ENCODE results near the gene STX17. TPM values are rescaled to one million over a fixed set of nuclear protein-coding genes. Genes with fewer than 3 reads are reported as not detected.
A peak's percentile ranks its signal among the peaks of the same experiment; 100 is the strongest.
"Not testable (repeated sequence)": the region's sequence is repeated elsewhere in the genome, so short reads cannot be mapped to it uniquely, and the experiment has no call there.

The STX17 gene
- 21.2 and 32.1 TPM in 2 replicates for total RNA-seq (ENCODE audit: low replicate concordance)

DNA sequence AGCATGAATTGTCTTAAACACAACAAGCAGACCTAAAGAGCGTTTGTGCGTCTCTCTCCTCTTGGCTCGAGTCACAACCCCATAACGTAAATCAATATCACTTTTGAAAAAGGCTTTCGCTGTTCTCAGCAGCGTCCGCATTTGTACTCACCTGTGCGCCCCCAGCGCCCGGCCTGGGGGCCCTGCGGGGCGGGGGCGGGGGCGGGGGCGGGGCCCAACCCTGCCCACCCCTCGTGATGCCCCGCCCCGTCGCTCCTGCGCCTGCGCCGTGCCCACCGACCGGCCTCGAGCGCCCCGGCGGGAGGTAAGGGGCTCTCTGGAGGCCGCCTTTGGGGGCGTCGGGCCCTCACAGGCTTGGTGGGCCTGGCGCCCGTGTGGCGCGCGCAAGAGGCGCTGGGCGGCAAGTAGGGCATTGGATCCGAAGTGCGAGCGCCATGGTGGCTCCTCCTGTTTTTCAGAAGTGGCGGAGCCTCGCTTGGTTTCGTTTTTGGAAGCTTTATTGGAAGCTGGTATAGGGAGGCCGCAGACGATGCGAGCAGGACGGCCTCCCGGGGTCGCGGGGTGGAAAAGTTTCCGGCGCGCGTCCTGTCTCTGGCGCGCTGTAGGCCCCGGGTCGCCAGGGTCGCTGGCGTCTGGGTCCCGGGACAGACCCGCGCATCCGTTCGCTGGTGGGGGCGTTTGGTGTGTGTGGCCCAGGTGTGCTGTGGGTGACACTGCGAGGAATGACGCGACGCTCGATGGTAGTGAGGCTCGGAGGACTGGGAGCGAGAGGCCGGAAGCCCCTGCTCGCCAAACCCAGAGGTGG is at the start of gene STX17:
Gene STX17 (plus strand): TSS at position 252 of the 805 bp plus-strand sequence. CDS start 8,586 bp downstream, outside the sequence.
- DNase-seq (ENCODE audit: low read depth): peak; percentile 73
- TF ChIP-seq, protein P1, sequence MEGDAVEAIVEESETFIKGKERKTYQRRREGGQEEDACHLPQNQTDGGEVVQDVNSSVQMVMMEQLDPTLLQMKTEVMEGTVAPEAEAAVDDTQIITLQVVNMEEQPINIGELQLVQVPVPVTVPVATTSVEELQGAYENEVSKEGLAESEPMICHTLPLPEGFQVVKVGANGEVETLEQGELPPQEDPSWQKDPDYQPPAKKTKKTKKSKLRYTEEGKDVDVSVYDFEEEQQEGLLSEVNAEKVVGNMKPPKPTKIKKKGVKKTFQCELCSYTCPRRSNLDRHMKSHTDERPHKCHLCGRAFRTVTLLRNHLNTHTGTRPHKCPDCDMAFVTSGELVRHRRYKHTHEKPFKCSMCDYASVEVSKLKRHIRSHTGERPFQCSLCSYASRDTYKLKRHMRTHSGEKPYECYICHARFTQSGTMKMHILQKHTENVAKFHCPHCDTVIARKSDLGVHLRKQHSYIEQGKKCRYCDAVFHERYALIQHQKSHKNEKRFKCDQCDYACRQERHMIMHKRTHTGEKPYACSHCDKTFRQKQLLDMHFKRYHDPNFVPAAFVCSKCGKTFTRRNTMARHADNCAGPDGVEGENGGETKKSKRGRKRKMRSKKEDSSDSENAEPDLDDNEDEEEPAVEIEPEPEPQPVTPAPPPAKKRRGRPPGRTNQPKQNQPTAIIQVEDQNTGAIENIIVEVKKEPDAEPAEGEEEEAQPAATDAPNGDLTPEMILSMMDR (IDR thresholded peaks at IDR 0.05; ENCODE audit: insufficient read depth, low read length): no peak
- H3K4me3 ChIP-seq (ENCODE audit: low read depth, low read length): peak within 1 kb of the TSS; percentile 91

GRCh38 chr9:99857576-99857975 is 48.9 kb upstream of the STX17 start:
- DNase-seq (ENCODE audit: low read depth); H3K4me3 ChIP-seq (ENCODE audit: low read depth, low read length): not testable (repeated sequence)

DNA sequence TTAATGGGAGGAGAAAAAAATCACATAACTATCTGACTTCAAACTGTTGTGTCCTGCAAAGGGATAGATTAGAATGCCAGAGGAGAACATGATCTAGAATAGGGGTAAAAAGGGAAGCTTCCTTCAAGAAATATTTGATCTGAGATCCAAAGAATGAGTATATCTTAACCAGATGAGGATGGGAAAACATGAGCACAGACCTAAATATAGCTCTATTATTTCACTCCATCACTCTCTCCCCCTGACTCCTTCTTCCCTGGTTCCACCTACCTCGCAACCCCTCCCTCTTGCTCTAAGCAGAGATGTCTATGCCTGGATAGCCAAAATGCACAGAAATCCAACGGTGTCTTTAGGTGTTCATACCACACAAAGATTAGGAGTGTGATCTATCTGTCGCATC is 48.4 kb upstream of the STX17 start:
- H3K4me3 ChIP-seq (ENCODE audit: low read depth, low read length): no peak overlapping the region
- TF ChIP-seq, protein P1 (IDR thresholded peaks at IDR 0.05; ENCODE audit: insufficient read depth, low read length): no peak
- no peak for DNase-seq (ENCODE audit: low read depth)

DNA sequence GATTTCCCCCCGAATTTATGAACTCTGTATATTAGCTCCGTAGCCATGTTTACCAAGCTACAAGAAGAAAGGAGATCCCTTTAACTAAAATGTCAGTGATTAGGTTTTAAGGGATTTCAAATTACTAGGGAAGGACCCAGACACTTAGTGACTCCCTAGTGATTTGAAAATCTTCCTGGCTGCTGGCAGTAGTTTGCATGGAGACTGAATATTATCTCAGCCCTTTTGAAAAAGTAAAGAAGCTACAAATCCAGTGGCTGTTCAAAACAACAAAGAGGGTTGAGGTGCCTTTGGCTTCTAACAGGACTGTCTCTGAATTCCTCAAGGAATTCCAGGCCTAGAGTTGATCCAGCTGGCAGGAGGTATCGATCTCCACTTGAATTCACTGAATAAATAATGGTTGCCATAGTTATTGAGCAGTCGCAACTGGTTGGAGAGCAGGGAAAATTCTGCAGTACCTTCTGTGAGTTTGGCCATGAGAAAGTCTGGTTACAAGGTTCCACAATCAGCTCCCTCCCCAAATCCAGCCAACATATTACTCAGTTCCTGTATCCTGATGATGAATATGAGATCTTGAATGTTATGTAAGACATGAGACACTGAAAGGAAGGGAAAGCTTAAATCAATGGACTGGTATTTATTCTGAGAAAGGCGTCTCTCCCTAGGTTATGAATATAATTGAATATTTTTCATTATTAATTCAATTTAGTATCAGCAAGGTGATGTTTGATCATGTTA is 47.0 kb upstream of the STX17 start:
- peak; percentile 64 for DNase-seq (ENCODE audit: low read depth)
- no peak overlapping the region for H3K4me3 ChIP-seq (ENCODE audit: low read depth, low read length)
- TF ChIP-seq, protein P1 (IDR thresholded peaks at IDR 0.05; ENCODE audit: insufficient read depth, low read length): no peak

DNA sequence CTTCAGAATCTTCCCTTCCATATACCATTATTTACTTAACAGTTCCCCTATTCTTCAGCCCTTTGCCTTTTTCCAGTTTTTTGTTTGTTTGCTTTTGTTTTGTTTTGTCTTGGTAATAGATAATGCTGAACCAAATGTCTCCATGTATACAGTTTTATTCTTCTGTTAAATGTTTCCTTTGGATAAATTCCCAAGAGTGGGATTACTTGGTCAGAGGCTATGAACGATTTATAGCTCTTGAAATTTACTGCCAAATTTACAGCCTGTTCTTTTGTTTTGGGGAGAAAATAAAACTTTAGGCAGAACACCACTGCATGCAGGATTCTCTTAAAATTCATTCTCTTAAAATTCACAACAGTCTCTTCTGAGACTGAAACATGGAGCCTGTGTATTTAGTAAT is 46.2 kb upstream of the STX17 start:
- DNase-seq (ENCODE audit: low read depth): no peak
- TF ChIP-seq, protein P1 (IDR thresholded peaks at IDR 0.05; ENCODE audit: insufficient read depth, low read length): no peak
- no peak overlapping the region for H3K4me3 ChIP-seq (ENCODE audit: low read depth, low read length)

DNA sequence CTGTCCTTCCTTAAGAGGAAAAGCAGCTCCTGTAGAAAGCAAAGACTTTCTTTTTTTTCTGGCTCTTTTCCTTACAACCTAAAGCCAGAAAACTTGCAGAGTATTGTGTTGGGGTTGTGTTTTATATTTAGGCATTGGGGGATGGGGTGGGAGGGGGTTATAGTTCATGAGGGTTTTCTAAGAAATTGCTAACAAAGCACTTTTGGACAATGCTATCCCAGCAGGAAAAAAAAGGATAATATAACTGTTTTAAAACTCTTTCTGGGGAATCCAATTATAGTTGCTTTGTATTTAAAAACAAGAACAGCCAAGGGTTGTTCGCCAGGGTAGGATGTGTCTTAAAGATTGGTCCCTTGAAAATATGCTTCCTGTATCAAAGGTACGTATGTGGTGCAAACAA is 42.5 kb upstream of the STX17 start:
- no peak for DNase-seq (ENCODE audit: low read depth)
- TF ChIP-seq, protein P1 (IDR thresholded peaks at IDR 0.05; ENCODE audit: insufficient read depth, low read length): no peak
- H3K4me3 ChIP-seq (ENCODE audit: low read depth, low read length): no peak overlapping the region

GRCh38 chr9:99866398-99866797 is 40.1 kb upstream of the STX17 start:
- TF ChIP-seq, protein P1 (IDR thresholded peaks at IDR 0.05; ENCODE audit: insufficient read depth, low read length): no peak
- DNase-seq (ENCODE audit: low read depth): no peak
- no peak overlapping the region for H3K4me3 ChIP-seq (ENCODE audit: low read depth, low read length)

Measured in fibroblast of the aortic adventitia (primary cell).